ENCODE measurements around the gene USH2A. TPM values are rescaled to one million over a fixed set of nuclear protein-coding genes. Genes with fewer than 3 reads are reported as not detected.

The USH2A gene
- total RNA-seq, 4 donors from 2014 or later: under 0.01 to 2.0 (median 0.22) TPM; not detected in 1

GRCh38 chr1:216123446-216124191 lies 299.6 kb downstream of the USH2A start:
- Histone ChIP-seq H3K27me3 (no peaks in the 10 kb centered on the region), H3K4me1 (no peaks in the 10 kb centered on the region), H3K27ac (no peak overlapping the region), H3K36me3 (no peaks in the 10 kb centered on the region), H3K4me3 (replicated peaks in 1 of 3) (no peak overlapping the region), H3K9me3 (no peaks in the 10 kb centered on the region)
- DNase-seq: no peak
- intact Hi-C loops (cut with DNase I): no loop called here
- 0 to 59% methylated on average over 2 of the region's 2 CpGs for WGBS, 2 donors
- TF ChIP-seq POLR2A (IDR thresholded peaks at IDR 0.05): no peak

GRCh38 chr1:216119600-216119999 lies 303.6 kb downstream of the USH2A start:
- no peaks in the 10 kb centered on the region for H3K27me3 ChIP-seq
- TF ChIP-seq CTCF (IDR thresholded peaks at IDR 0.05): peak in 3 of 6 experiments; percentile 45 to 46 (median 45)
- TF ChIP-seq POLR2A (IDR thresholded peaks at IDR 0.05): no peak
- H3K9me3 ChIP-seq: no peaks in the 10 kb centered on the region
- DNase-seq: no peak
- no peak overlapping the region for H3K27ac ChIP-seq
- 38 to 47% methylated on average over 2 of the region's 2 CpGs for WGBS, 2 donors
- no peaks in the 10 kb centered on the region for H3K4me1 ChIP-seq
- intact Hi-C loops (cut with DNase I): no loop called here
- no peak overlapping the region for H3K4me3 ChIP-seq (replicated peaks in 1 of 3)
- no peaks in the 10 kb centered on the region for H3K36me3 ChIP-seq

DNA sequence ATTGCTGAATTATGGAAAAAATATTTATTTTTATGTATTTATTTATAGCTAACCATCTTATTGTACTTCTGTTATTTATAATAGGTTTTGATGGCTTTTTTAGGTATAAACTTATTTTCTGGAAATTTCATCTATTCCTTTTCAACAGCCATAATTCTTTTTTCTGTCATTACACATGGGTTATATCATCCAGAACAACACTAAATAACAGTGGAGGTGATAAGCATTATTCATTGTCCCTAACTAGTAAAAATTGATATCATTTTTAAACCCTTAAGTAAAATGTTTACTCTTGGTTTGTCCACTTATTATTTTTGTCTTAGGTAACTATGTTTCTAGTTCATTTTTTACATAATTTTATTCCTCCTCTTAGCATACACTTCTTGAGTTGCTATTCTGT lies 309.1 kb downstream of the USH2A start:
- H3K4me3 ChIP-seq (replicated peaks in 1 of 3): no peak overlapping the region
- intact Hi-C loops (cut with DNase I): no loop called here
- TF ChIP-seq CTCF (IDR thresholded peaks at IDR 0.05) (no peak), POLR2A (IDR thresholded peaks at IDR 0.05) (no peak)
- no peaks in the 10 kb centered on the region for H3K27me3 ChIP-seq
- no peaks in the 10 kb centered on the region for H3K4me1 ChIP-seq
- DNase-seq: no peak
- H3K36me3 ChIP-seq: no peaks in the 10 kb centered on the region
- H3K27ac ChIP-seq: no peak overlapping the region
- no peaks in the 10 kb centered on the region for H3K9me3 ChIP-seq

DNA sequence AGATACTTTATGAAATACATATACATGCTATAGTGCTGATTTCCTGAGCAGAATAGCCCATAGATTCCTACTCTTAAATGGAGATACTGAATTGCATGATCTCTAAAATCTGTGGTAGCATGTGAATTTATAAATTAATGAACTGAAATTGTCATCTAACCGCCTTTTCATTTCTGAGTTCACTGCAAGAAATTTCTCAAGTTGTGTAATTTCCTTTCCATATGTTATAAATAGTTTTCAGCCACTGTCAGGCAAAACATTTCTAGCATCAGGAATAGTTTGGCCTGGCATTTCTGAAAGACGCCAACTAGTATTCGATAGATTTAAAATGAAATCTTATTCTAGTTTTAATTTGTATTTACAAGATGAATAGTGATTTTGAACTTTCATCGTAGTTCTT lies 310.1 kb downstream of the USH2A start:
- no peak for DNase-seq
- Histone ChIP-seq H3K27ac (no peak overlapping the region), H3K36me3 (no peaks in the 10 kb centered on the region), H3K4me1 (no peaks in the 10 kb centered on the region), H3K9me3 (no peaks in the 10 kb centered on the region), H3K27me3 (no peaks in the 10 kb centered on the region), H3K4me3 (replicated peaks in 1 of 3) (no peak overlapping the region)
- intact Hi-C loops (cut with DNase I): no loop called here
- WGBS, 2 donors: 90 to 93% methylated on average over 4 of the region's 4 CpGs
- TF ChIP-seq POLR2A (IDR thresholded peaks at IDR 0.05): no peak
- no peak for TF ChIP-seq CTCF (IDR thresholded peaks at IDR 0.05)

GRCh38 chr1:216111842-216112241 lies 311.4 kb downstream of the USH2A start:
- TF ChIP-seq CTCF (IDR thresholded peaks at IDR 0.05) (no peak), POLR2A (IDR thresholded peaks at IDR 0.05) (no peak)
- intact Hi-C loops (cut with DNase I): no loop called here

More at GRCh38 chr1:216111842-216112241, 311.4 kb downstream of the USH2A start:
- no peak overlapping the region for H3K27ac ChIP-seq
- H3K9me3 ChIP-seq: no peaks in the 10 kb centered on the region
- H3K4me1 ChIP-seq: no peaks in the 10 kb centered on the region
- DNase-seq: no peak
- H3K36me3 ChIP-seq: no peaks in the 10 kb centered on the region
- 84 to 85% methylated on average over 2 of the region's 2 CpGs for WGBS, 2 donors
- no peaks in the 10 kb centered on the region for H3K27me3 ChIP-seq
- no peak overlapping the region for H3K4me3 ChIP-seq (replicated peaks in 1 of 3)
